Mammary epithelial cell (primary cell): ENCODE results near the gene MAML2.

Source experiments
- EZH2 ChIP-seq: IDR thresholded peaks from 2 replicates; pipeline ENCODE4 v1.6.1; 2012; ENCODE audit warnings: low read length, inconsistent platforms, borderline replicate concordance
- TF ChIP-seq, protein P1 (sequence below), 2 donors: IDR thresholded peaks in 1 of 2; conservative IDR thresholded peaks in 1 of 2; 2 replicates each; pipeline ENCODE4 v1.5.1; 2011 to 2012; ENCODE audit warnings: inconsistent platforms in 2 of 2, low read length in 2 of 2, mild to moderate bottlenecking in 2 of 2, control low read depth in 1 of 2, low read depth in 1 of 2; ENCODE audit not compliant: insufficient read depth in 1 of 2; ENCODE audit errors: extremely low read depth in 1 of 2

GRCh38 chr11:96124155-96124554 is 218.8 kb downstream of the MAML2 start:
- TF ChIP-seq, protein P1, sequence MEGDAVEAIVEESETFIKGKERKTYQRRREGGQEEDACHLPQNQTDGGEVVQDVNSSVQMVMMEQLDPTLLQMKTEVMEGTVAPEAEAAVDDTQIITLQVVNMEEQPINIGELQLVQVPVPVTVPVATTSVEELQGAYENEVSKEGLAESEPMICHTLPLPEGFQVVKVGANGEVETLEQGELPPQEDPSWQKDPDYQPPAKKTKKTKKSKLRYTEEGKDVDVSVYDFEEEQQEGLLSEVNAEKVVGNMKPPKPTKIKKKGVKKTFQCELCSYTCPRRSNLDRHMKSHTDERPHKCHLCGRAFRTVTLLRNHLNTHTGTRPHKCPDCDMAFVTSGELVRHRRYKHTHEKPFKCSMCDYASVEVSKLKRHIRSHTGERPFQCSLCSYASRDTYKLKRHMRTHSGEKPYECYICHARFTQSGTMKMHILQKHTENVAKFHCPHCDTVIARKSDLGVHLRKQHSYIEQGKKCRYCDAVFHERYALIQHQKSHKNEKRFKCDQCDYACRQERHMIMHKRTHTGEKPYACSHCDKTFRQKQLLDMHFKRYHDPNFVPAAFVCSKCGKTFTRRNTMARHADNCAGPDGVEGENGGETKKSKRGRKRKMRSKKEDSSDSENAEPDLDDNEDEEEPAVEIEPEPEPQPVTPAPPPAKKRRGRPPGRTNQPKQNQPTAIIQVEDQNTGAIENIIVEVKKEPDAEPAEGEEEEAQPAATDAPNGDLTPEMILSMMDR (conservative IDR thresholded peaks at IDR 0.05 in 1 of 2, IDR thresholded peaks at IDR 0.05 in 1 of 2; ENCODE audit: extremely low read depth in 1 of 2, insufficient read depth in 1 of 2, low read depth in 1 of 2, low read length in 2 of 2) = no peak
- TF ChIP-seq EZH2 = no peak
